Calu3 (cell line): ENCODE data around the gene LYRM9. TPM values are rescaled to one million over a fixed set of nuclear protein-coding genes. Genes with fewer than 3 reads are reported as not detected.

Experiments
- BruUV-seq: library from RNA; stranded (reverse); fragments of 400-500 nt; replicated peaks from 2 replicates; lab custom pipeline; 2021; lab: Mats Ljungman, UMichigan
- CTCF ChIA-PET: fragments of 300-600 bp; sonication (Branson Sonifier 250); formaldehyde crosslinking; loops from one replicate; lab custom pipeline; 2022; ENCODE audit warnings: antibody characterized with exemption; lab: Charles Lee
- DNase-seq: peaks from one replicate; pipeline ENCODE4 v3.0.0; 2022
- H3K27ac Mint-ChIP-seq: one replicate; pipeline ENCODE4 v1.8.0; 2022; ENCODE audit warnings: mixed read lengths; ENCODE audit not compliant: unreplicated experiment
- H3K27me3 Mint-ChIP-seq: one replicate; pipeline ENCODE4 v1.8.0; 2022; ENCODE audit warnings: mixed read lengths; ENCODE audit not compliant: unreplicated experiment
- H3K36me3 Mint-ChIP-seq: one replicate; pipeline ENCODE4 v1.8.0; 2022; ENCODE audit warnings: mild to moderate bottlenecking, moderate library complexity, mixed read lengths; ENCODE audit not compliant: insufficient read depth, unreplicated experiment
- H3K4me1 Mint-ChIP-seq: one replicate; pipeline ENCODE4 v1.8.0; 2022; ENCODE audit warnings: mild to moderate bottlenecking, low read depth, mixed read lengths; ENCODE audit not compliant: unreplicated experiment
- H3K4me3 Mint-ChIP-seq: one replicate; pipeline ENCODE4 v1.8.0; 2022; ENCODE audit warnings: mild to moderate bottlenecking, low read depth, moderate library complexity, mixed read lengths; ENCODE audit not compliant: unreplicated experiment
- H3K9me3 Mint-ChIP-seq: one replicate; pipeline ENCODE4 v1.8.0; 2022; ENCODE audit warnings: low read depth, mixed read lengths; ENCODE audit not compliant: unreplicated experiment
- CTCF ChIP-seq: fragments of 200-600 bp; IDR thresholded peaks from one replicate; pipeline ENCODE4 v1.8.0; 2022; ENCODE audit warnings: antibody characterized with exemption; ENCODE audit not compliant: unreplicated experiment
- intact Hi-C: fragments of 100-400 bp; cut with micrococcal nuclease; formaldehyde crosslinking; loops from one replicate; pipeline ENCODE4 v1.10.0; 2022; ENCODE audit not compliant: unreplicated experiment
- total RNA-seq: library from RNA; stranded (reverse); gene quantifications from 2 replicates; pipeline ENCODE4 v1.2.3, GENCODE V29; 2022

The LYRM9 gene
- total RNA-seq, 1 experiment from 2014 or later = 1.7 TPM

GRCh38 chr17:27920569-27920968, 27.4 kb upstream of the LYRM9 start:
- Mint-ChIP-seq H3K4me3 (no peak overlapping the region), H3K36me3 (no peaks in the 10 kb centered on the region), H3K9me3 (no peaks in the 10 kb centered on the region), H3K27me3 (peaks cover 14% of the 10 kb centered on the region), H3K27ac (no peak overlapping the region), H3K4me1 (no peaks in the 10 kb centered on the region)
- CTCF ChIA-PET = no interaction called here
- no peak for TF ChIP-seq CTCF
- BruUV-seq = no TSS peak
- intact Hi-C loops = no loop called here
- DNase-seq = no peak

GRCh38 chr17:27919079-27919478, 25.9 kb upstream of the LYRM9 start:
- CTCF ChIA-PET = no interaction called here
- DNase-seq = no peak
- no peak for TF ChIP-seq CTCF
- Mint-ChIP-seq H3K4me1 (no peaks in the 10 kb centered on the region), H3K27ac (no peak overlapping the region), H3K27me3 (peaks cover 14% of the 10 kb centered on the region), H3K36me3 (no peaks in the 10 kb centered on the region), H3K4me3 (no peak overlapping the region), H3K9me3 (no peaks in the 10 kb centered on the region)
- no TSS peak for BruUV-seq
- intact Hi-C loops = no loop called here

GRCh38 chr17:27918498-27918897, 25.3 kb upstream of the LYRM9 start:
- Mint-ChIP-seq H3K9me3 (no peaks in the 10 kb centered on the region), H3K4me3 (no peak overlapping the region), H3K36me3 (no peaks in the 10 kb centered on the region), H3K4me1 (no peaks in the 10 kb centered on the region), H3K27me3 (peaks cover 17% of the 10 kb centered on the region), H3K27ac (no peak overlapping the region)
- intact Hi-C loops = no loop called here
- CTCF ChIA-PET = no interaction called here
- BruUV-seq = no TSS peak
- TF ChIP-seq CTCF = no peak
- no peak for DNase-seq

- Mint-ChIP-seq H3K4me1 (no peaks in the 10 kb centered on the region), H3K9me3 (no peaks in the 10 kb centered on the region), H3K4me3 (no peak overlapping the region), H3K27me3 (peaks cover 31% of the 10 kb centered on the region), H3K36me3 (no peaks in the 10 kb centered on the region), H3K27ac (no peak overlapping the region)
- intact Hi-C loops = no loop called here
- CTCF ChIA-PET = no interaction called here
- BruUV-seq = no TSS peak
- TF ChIP-seq CTCF = no peak
- DNase-seq = no peak
Observed at GRCh38 chr17:27917000-27917399, 23.8 kb upstream of the LYRM9 start.
